ENCODE data around the gene TSSK3. TPM values are rescaled to one million over a fixed set of nuclear protein-coding genes. Genes with fewer than 3 reads are reported as not detected.
"Not testable (repeated sequence)": the region's sequence is repeated elsewhere in the genome, so short reads cannot be mapped to it uniquely, and the experiment has no call there.

TSSK3 gene
- total RNA-seq, 1 donor from 2014 or later = 6.1 TPM

- ATAC-seq (ENCODE audit: low read depth) (peak; percentile 99), DNase-seq (peak; percentile 97)
- Mint-ChIP-seq H3K27me3 (no peaks in the 10 kb centered on the region), H3K27ac (peak within 1 kb of the TSS; percentile 98), H3K4me3 (peak within 1 kb of the TSS; percentile 100), H3K4me1 (peaks cover 27% of the 10 kb centered on the region), H3K36me3 (ENCODE audit: low read depth) (peaks cover 13% of the 10 kb centered on the region), H3K9me3 (no peaks in the 10 kb centered on the region)
- TF ChIP-seq CTCF (IDR thresholded peaks at IDR 0.05) = no peak
- intact Hi-C loops (cut with micrococcal nuclease) = loop anchor here (1.0 to 2.0 kb wide), 9 partner anchors 43 to 322 kb away; partner anchors contain the start of genes EIF3I, HDAC1, KPNA6 and MARCKSL1
- POLR2A ChIA-PET = interaction anchor here (0.6 to 3.4 kb wide), 25 partner anchors 11 to 749 kb away, joined by 3 to 64 read pairs (median 5); partner anchors contain the start of genes EIF3I, HDAC1, IQCC and KPNA6
- CTCF ChIA-PET = interaction anchor here (0.7 to 1.7 kb wide), 12 partner anchors 17 to 284 kb away, joined by 3 to 9 read pairs (median 4); partner anchors contain the start of gene MARCKSL1
Measured at GRCh38 chr1:32394141-32394889, 32.0 kb downstream of the TSSK3 start, which contains the start of gene BSDC1. TSS of gene BSDC1 (minus strand) at chr1:32394441. CDS start at chr1:32394414, 27 bp downstream.

DNA sequence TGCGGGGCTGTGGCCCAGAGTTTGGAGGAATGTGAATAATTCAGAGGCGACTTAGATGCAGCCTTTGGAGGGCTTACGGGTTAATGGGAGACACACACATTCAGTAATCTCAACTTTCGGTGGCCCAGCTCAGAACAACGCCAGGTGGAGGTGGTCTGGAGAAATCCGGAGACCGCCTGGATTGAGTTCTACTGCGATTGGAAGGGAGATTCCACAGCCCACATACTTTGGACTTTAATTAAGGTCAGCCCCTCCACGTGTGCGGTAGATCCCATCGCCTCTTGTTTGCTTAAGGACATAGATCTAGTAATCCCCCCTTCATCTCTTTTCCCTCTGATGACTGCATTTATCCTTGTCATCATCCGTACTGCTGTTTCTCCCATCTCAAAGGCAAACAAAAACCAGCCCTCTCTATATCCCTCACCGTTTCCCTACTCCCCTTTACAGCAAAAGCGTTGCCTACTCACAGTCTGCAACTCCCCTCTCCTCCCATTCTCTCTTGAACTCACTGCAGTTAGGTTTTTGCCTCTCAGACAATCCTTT lies 32.6 kb downstream of the TSSK3 start:
- ATAC-seq (ENCODE audit: low read depth) (no peak), DNase-seq (no peak)
- Mint-ChIP-seq H3K27ac (peak overlapping the region; percentile 98), H3K4me1 (peaks cover 27% of the 10 kb centered on the region), H3K27me3 (no peaks in the 10 kb centered on the region), H3K9me3 (no peaks in the 10 kb centered on the region), H3K4me3 (peak overlapping the region; percentile 100), H3K36me3 (ENCODE audit: low read depth) (peaks cover 13% of the 10 kb centered on the region)
- ChIA-PET CTCF (interaction anchor here (1.0 to 1.7 kb wide), 11 partner anchors 17 to 284 kb away, joined by 3 to 9 read pairs (median 4); partner anchors contain the start of gene MARCKSL1), POLR2A (interaction anchor here (0.6 to 3.4 kb wide), 25 partner anchors 10 to 750 kb away, joined by 3 to 64 read pairs (median 5); partner anchors contain the start of genes EIF3I, HDAC1, IQCC and KPNA6)
- intact Hi-C loops (cut with micrococcal nuclease) = loop anchor here (1.0 to 2.0 kb wide), 9 partner anchors 44 to 323 kb away; partner anchors contain the start of genes EIF3I, HDAC1, KPNA6 and MARCKSL1
- no peak for TF ChIP-seq CTCF (IDR thresholded peaks at IDR 0.05)

DNA sequence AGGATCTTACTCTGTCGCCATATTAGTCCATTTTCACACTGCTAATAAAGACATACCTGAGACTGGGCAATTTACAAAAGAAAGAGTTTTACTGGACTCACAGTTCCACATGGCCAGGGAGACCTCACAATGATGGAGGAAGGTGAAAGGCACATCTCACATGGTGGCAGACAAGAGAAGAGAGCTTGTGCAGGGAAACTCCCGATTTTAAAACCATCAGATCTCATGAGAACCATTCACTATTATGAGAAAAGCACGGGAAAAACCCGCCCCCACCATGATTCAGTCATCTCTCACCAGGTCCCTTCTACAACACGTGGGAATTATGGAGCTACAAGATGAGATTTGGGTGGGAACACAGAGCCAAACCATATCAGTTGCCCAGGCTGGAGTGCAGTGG lies 34.2 kb downstream of the TSSK3 start:
- intact Hi-C loops (cut with micrococcal nuclease); DNase-seq; H3K9me3 Mint-ChIP-seq; H3K4me3 Mint-ChIP-seq; H3K27ac Mint-ChIP-seq; H3K27me3 Mint-ChIP-seq; ATAC-seq (ENCODE audit: low read depth); CTCF ChIA-PET: not testable (repeated sequence)
- Mint-ChIP-seq H3K36me3 (ENCODE audit: low read depth) (peaks cover 13% of the 10 kb centered on the region), H3K4me1 (peaks cover 31% of the 10 kb centered on the region)
- POLR2A ChIA-PET = interaction anchor here (0.7 kb wide), 1 partner anchor 46 kb away, joined by 4 read pairs; no protein-coding TSS in a partner anchor

- POLR2A ChIA-PET = no interaction called here
- peaks cover 6% of the 10 kb centered on the region for H3K36me3 Mint-ChIP-seq (ENCODE audit: low read depth)
- intact Hi-C loops (cut with micrococcal nuclease) = no loop called here
- H3K4me3 Mint-ChIP-seq = no peak overlapping the region
- TF ChIP-seq CTCF (IDR thresholded peaks at IDR 0.05) = no peak
- H3K27me3 Mint-ChIP-seq = no peaks in the 10 kb centered on the region
- no peak for DNase-seq
- no peaks in the 10 kb centered on the region for H3K9me3 Mint-ChIP-seq
- ATAC-seq (ENCODE audit: low read depth) = no peak
- CTCF ChIA-PET = interaction anchor here (0.6 kb wide), 1 partner anchor 189 kb away, joined by 3 read pairs; no protein-coding TSS in a partner anchor
- H3K27ac Mint-ChIP-seq = no peak overlapping the region
- peaks cover 20% of the 10 kb centered on the region for H3K4me1 Mint-ChIP-seq
Measured at GRCh38 chr1:32398401-32398800, 36.1 kb downstream of the TSSK3 start.

- POLR2A ChIA-PET = interaction anchor here (0.6 kb wide), 1 partner anchor 64 kb away, joined by 4 read pairs; the partner anchor contains the start of gene MARCKSL1
Measured at GRCh38 chr1:32399843-32400242, 37.5 kb downstream of the TSSK3 start.

More at GRCh38 chr1:32399843-32400242, 37.5 kb downstream of the TSSK3 start:
- Mint-ChIP-seq H3K36me3 (ENCODE audit: low read depth) (no peaks in the 10 kb centered on the region), H3K27me3 (no peaks in the 10 kb centered on the region), H3K4me1 (peaks cover 7% of the 10 kb centered on the region), H3K27ac (no peak overlapping the region), H3K4me3 (no peak overlapping the region), H3K9me3 (no peaks in the 10 kb centered on the region)
- TF ChIP-seq CTCF (IDR thresholded peaks at IDR 0.05) = no peak
- DNase-seq (no peak), ATAC-seq (ENCODE audit: low read depth) (no peak)
- CTCF ChIA-PET = interaction anchor here (0.6 to 2.7 kb wide), 9 partner anchors 12 to 376 kb away, joined by 3 to 40 read pairs (median 6); partner anchors contain the start of gene MARCKSL1
- intact Hi-C loops (cut with micrococcal nuclease) = loop anchor here (2.0 kb wide), 1 partner anchor 15 kb away; no protein-coding TSS in a partner anchor

Measured in activated B cell treated with CpG ODN at 0.5 μM for 24 hours (primary cell).